ENCODE data around the gene STUB1. TPM values are rescaled to one million over a fixed set of nuclear protein-coding genes. Genes with fewer than 3 reads are reported as not detected.

Gene STUB1
- total RNA-seq, 1 experiment from 2014 or later, result 102 TPM

DNA sequence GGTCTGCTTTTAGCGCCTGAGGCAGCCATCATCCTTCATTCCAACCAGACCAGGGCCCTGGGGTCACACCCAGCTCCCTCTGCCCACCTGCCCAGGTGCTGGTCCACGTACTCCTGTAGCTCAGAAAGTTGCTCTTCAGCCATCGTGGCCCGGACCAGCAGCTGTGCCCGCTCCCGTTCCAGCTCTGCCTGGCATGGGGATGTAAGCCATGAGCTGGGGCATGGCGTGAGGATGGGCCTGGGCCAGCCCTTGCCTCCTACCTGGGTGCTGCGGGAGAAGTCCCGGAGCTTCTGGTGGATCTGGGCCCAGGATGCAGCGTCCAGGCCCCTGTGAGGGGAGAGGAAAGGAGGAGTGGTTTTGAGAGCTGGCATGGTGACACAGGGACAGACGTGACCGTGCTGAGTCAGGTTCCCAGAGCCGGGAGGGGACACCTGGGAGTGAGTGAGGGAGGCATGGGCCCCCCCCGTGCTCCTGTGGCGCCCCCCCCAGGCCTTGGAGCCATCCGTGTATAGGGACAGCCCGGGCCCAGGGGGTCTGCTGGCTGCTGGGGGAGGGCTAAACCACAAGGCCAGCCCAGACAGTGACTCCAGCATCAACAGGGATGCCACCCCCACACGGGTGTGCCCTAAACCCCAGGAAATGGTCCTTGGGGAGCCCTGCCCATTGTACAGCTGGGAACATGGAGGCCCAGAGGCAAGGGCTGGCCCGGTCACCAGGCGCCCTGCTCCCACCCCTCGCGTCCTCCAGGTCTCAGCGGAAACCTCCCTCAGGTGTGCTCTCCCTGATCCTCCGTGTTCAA lies 42.8 kb downstream of the STUB1 start:
- Histone ChIP-seq H3T11ph (ENCODE audit: low read length) (no peak overlapping the region), H3K14ac (ENCODE audit: insufficient read depth, low read length) (no peak overlapping the region; the same call in 1 of the 2 replicates), H2AK5ac (ENCODE audit: insufficient read length, low read length) (no peak overlapping the region), H3K27me3 (ENCODE audit: insufficient read depth, low read length) (no peaks in the 10 kb centered on the region), H2BK15ac (ENCODE audit: low read depth, low read length) (no peak overlapping the region), H3K4me1 (ENCODE audit: insufficient read depth, low read length) (no peaks in the 10 kb centered on the region), H3K79me2 (ENCODE audit: insufficient read depth, low read length) (no peaks in the 10 kb centered on the region), H3K79me1 (ENCODE audit: insufficient read depth, low read depth, low read length, poor library complexity, severe bottlenecking) (no peaks in the 10 kb centered on the region), H3K56ac (ENCODE audit: insufficient read length, low read depth, low read length) (no peak overlapping the region), H4K5ac (ENCODE audit: insufficient read length, low read depth, low read length) (no peak overlapping the region), H3K9me3 (ENCODE audit: control insufficient read depth, low read depth, low read length) (no peaks in the 10 kb centered on the region), H4K8ac (replicated peaks; ENCODE audit: insufficient read length, low read depth, low read length) (no peak overlapping the region), H3K9ac (ENCODE audit: extremely low read depth, insufficient read length, low read length) (no peak overlapping the region), H3K23ac (ENCODE audit: insufficient read length, low read depth, low read length) (no peak overlapping the region), H4K20me1 (ENCODE audit: control insufficient read depth, insufficient read depth, insufficient read length) (no peaks in the 10 kb centered on the region), H3K23me2 (ENCODE audit: insufficient read length, low read depth, low read length, poor library complexity, severe bottlenecking) (peaks cover 9% of the 10 kb centered on the region), H2BK12ac (ENCODE audit: insufficient read length, low read depth, low read length) (no peak overlapping the region), H2BK20ac (ENCODE audit: low read depth, low read length, poor library complexity, severe bottlenecking) (no peak overlapping the region), H3K4me2 (ENCODE audit: insufficient read depth, insufficient read length, low read length) (no peak overlapping the region), H2BK5ac (ENCODE audit: insufficient read length, low read length) (no peak overlapping the region), H3K4ac (ENCODE audit: low read depth, low read length) (no peak overlapping the region), H4K91ac (ENCODE audit: insufficient read length, low read depth, low read length) (no peak overlapping the region), H3K27ac (ENCODE audit: insufficient read length, low read depth, low read length) (no peak overlapping the region), H2AFZ (ENCODE audit: low read length) (no peak overlapping the region), H2BK120ac (ENCODE audit: low read depth, low read length, poor library complexity, severe bottlenecking) (no peak overlapping the region), H3K18ac (ENCODE audit: insufficient read length, low read depth, low read length) (no peak overlapping the region)
- no peak overlapping the region for H3K27ac Mint-ChIP-seq
- peaks cover 27% of the 10 kb centered on the region for H3K27me3 Mint-ChIP-seq (ENCODE audit: low read depth)
- H3K4me1 Mint-ChIP-seq, result peaks cover 8 to 18% of the 10 kb centered on the region in 2 experiments
- no CpG with 5 or more reads among the region's 24 CpGs for WGBS (ENCODE audit: extremely low coverage, insufficient read length, low lambda C conversion rate)
- H3K9me3 Mint-ChIP-seq, result no peaks in the 10 kb centered on the region
- TF ChIP-seq CTCF (conservative IDR thresholded peaks at IDR 0.05), result no peak
- DNase-seq, result no peak
- H3K36me3 Mint-ChIP-seq (ENCODE audit: insufficient read depth in 1 of 3, low read depth in 3 of 3), result peaks cover 0 to 5% (median 3%) of the 10 kb centered on the region in 3 experiments; a peak in 1 of 7 replicates
- no peak overlapping the region for H3K4me3 Mint-ChIP-seq

Measured in H9 (cell line).